Endometrial microvascular endothelial cells (primary cell): Measurements from ENCODE around the gene CTU1. TPM values are rescaled to one million over a fixed set of nuclear protein-coding genes. Genes with fewer than 3 reads are reported as not detected.

Experiments
- in situ Hi-C: cut with HindIII; loops from 2 replicates; pipeline ENCODE4 v1.10.0; 2017; ENCODE audit warnings: low sequenced_read_pairs, low pct_unique_long_range_greater_than_20kb; ENCODE audit errors: inconsistent ontology term
- total RNA-seq: library from RNA; depleted of rRNA; stranded (reverse); fragments of >200 nt; gene quantifications from one replicate; pipeline ENCODE4 v1.2.3, GENCODE V29; 2015; ENCODE audit errors: inconsistent ontology term

The CTU1 gene
- total RNA-seq, 1 donor from 2014 or later, result 21.6 TPM

DNA sequence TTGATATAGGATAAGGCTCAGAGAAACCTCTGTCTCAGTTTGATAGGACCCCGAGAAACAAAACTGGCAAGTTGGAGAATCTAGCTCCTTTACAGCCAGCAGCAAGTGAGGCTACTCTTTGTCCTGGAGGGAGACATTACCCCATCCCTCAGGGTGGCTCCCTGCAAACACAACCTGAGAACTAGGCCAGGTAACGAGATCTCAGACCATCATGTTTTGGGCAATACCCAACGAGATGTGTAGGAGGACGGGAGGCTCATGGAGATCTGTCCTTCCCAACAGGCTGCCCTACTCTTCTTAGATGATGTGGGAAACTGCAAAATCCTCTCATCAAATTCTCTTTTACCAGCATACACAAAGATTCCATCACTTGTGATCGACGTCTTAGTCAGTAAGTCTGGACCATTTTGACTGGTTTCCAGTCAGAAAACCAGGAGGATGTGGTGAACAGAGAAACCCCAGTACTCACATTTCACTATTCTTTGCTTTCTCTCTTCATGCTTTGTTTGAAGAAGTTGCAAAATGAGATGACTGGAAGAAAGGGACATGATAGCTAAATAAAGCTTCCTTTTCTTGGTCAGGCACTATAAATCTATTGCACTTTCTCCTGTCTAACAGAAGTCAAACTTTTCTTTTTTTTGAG, 6.0 kb upstream of the CTU1 start:
- in situ Hi-C loops, result no loop called here

DNA sequence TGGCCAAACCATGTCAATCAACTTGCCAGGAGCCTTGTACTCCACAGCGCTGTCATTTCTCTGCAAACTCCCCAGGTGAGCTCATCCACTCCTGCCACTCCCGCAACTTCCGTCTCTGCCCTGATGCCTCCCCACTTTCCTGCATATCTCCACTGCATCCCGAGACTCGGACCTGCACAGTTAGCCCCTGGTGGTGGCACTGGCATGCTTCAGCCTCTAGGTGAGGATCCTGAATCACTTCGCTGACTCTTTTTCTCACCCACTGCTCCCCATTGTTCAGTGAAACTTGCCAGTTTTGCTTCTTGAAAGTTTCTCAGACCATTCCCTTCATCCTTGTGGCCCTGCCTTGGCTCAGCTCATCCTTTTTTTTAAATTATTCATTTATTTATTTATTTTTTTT, 3.4 kb upstream of the CTU1 start:
- in situ Hi-C loops, result no loop called here

DNA sequence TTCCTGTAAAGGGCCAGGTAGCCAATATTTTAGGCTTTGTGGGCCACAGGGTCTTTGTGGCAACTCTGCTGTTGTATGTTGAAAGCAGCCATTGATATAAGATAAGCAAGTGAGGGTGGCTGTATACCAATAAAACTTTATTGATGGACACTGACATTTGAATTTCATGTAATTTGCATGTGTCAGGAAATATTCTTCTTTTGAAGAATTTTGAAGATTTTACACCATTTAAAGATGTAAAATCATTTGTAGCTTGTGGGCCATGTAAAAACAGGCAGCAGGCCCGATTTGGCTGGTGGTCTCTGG, 2.4 kb upstream of the CTU1 start:
- in situ Hi-C loops, result no loop called here

DNA sequence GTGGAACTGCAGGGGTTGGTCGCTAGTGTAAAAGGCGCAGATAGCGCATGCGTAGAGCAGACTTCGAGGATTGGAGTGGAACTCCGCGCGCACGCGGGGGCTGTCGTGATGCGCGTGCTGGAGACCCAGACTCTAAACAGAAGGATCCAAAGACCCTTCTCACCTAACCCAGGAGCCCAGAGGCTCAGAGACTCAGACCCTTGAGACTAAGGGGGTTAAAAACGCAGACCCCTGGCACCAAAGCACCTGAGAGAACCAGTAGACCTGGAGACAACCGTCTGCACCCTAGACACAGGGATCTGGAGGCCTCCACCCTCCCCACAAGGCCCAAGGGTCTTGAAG, 567 bp upstream of the CTU1 start:
- in situ Hi-C loops, result no loop called here

DNA sequence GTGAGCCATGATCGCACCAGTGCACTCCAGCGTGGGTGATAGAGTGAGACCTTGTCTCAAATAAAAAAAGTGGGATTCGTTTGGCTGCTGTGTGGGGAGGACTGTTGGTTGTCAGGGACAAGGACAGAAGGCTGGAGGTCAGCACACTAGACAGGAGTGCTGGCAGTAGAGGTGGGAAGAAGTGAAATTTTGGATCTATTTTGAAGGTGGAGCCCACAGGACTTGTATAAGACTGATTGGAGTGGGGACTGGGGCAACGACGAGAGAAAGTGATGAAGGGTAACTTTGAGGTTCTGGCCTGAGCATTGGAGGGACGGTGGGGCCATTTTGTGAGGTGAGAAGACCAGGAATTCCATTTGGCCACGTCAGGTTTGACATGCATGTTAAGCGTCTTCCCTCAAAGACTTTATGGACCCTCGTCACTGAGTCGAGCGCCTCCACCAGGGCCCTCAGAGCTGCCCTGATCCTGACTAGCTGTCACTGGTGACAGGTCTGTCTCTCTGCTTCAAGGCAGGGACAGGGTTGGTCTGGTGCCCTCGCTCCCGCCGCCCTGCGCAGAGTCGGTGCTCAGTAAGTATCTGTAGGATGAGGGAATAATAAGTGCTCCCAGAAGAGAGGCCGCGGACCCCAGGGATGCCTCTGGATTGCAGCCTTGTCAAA, 673 bp downstream of the CTU1 start:
- in situ Hi-C loops, result no loop called here

DNA sequence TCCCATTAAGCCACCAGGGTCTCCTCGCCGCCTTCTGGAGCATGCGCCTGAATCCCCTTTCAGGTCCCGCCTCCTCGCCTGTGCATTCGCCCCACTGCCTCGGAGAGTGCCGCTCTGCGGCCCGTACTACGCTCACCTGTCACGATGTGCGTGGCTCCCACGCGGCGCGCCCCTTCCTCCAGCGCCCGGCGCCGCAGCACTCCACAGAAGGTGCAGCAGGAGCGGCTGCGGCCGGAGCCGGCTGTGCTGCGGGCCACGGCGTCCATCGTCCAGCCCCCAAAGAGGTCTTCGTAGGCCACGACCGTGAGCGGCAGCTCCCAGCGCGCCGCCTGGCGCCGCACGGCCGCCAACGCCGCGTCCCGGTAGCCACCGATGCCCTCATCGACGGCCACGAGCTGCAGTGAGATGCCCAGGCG, 4.3 kb downstream of the CTU1 start:
- in situ Hi-C loops, result no loop called here

DNA sequence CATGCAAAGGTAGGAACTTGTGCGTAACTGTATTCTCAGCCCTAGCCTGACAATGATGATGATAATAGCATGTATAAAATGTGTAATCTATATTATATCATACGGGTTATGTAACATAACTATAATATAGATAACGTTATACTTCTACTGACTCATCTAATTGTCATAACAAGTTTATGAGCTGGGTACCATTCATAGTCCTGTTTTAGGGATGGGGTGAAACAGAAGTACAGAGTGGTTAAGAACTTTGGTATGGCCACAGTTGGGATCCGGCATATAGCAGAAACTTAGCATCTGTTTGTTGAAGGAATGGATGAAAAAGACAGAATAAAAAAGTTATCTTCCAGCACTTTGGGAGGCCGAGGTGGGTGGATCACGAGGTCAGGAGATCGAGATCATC, 5.2 kb downstream of the CTU1 start:
- in situ Hi-C loops, result no loop called here

DNA sequence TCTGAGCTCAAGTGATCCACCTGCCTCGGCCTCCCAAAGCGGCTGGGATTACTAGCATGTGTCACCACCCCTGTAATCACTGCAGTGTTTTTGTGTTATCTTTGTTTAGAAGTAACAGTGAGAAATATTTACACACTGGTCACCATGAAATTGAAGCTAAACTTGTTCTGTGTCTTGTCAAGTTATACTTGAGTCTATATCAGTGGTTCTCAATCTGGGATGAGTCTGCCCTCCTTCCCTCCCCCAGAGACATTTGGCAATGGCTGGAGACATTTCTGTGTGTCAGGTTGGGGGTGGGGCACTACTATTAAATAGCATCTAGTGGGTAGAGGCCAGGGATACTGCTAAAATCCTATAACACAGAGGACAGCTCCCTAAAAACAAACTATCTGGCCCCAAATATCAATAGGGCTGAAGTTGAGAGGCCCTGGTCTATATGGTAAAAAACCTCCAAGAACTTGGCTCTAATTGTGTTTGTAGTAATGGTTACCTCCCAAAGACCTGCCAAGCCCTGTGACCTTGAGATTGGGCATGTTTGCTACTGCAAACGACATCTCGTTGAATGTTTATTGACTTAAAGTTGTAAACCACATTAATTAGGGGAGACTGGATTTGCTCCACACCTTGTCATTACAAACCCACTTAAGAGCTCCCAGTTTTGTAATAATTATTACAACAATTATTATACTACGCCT, 6.9 kb downstream of the CTU1 start:
- in situ Hi-C loops, result no loop called here

DNA sequence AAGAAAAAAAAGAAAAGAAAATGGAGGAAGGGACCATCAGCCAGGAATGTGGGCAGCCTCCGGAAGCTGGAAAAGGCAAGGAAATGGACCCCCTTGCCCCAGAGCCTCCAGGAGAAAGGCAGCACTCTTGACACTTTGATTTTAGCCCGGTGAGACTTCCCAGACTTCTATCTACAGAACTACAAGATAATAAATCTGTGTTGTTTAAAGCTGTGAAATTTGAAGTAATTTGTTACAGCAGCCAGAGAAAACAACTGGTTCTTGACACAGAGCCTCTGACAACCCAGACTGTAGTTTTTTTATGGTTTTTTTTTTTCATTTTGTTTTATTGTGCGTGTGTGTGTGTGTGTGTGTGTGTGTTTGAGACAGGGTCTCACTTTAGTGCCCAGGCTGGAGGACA, 7.6 kb downstream of the CTU1 start:
- in situ Hi-C loops, result no loop called here

DNA sequence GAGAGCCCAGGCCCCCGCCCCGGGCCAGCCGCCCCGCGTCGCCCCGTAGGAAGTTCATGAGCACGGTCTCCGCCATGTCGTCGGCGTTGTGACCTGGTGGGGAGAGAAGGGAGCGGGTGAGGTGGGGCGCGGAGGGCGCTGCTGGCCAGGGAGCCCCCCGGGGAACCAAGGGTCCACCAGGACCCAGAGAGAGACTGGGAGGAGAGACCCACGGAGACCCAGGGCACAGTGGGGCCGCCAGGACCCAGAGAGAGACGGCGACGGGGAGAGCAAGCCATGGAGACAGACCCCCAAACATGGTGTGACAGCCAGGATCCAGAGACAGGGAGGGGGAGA, 9.2 kb downstream of the CTU1 start:
- in situ Hi-C loops, result no loop called here

DNA sequence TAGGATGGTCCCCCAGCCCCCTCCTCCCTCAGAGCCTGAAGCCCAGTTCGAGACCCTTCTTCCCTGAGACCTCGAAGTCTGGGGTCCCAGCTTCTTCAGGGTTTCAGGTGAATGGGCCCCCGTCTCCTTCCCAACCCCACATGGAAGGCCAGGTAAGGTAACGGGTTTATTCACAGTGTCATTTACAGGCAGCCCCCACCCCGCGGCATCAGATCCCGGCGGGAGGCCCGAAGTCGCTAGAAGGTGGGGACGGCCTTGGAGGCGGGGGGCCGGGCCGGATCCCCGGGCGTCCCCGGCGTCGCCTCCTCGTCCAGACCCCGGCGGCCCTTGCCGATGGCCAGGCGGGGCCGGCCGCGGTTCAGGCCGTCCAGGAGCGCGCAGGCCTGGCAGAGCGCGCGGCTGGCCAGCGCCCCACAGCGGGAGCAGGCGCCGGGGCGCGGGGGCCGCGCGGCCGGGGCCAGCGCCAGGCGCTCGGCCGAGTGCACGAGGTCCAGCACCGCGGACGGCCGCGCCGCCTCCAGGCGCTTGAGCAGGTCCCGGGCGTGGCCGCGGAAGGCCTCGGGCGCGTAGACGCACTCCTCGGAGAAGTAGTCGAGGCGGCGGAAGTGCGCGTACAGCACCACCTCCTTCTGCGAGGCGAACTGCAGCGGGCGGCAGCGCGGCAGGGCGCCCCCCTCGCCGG, 9.7 kb downstream of the CTU1 start:
- in situ Hi-C loops, result no loop called here

DNA sequence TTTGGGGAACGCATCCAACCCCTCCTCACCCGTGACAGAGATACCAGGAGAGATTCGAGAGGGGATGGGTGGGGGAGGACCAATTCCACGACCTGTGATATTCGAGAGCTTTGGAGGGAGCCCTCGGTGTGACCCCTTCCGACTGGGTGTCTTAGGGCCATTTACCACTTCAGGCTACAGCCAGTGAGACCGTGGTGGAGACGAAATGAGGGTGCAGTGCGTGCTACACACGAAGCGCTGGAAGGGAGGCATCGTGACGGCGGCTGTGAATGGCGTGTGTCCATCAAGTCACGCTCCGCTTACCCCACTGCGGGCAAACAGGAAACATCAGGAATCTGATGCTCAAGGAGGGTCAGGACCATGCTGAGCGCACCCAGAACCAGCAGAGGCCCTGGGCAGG, 10.4 kb downstream of the CTU1 start:
- in situ Hi-C loops, result no loop called here

DNA sequence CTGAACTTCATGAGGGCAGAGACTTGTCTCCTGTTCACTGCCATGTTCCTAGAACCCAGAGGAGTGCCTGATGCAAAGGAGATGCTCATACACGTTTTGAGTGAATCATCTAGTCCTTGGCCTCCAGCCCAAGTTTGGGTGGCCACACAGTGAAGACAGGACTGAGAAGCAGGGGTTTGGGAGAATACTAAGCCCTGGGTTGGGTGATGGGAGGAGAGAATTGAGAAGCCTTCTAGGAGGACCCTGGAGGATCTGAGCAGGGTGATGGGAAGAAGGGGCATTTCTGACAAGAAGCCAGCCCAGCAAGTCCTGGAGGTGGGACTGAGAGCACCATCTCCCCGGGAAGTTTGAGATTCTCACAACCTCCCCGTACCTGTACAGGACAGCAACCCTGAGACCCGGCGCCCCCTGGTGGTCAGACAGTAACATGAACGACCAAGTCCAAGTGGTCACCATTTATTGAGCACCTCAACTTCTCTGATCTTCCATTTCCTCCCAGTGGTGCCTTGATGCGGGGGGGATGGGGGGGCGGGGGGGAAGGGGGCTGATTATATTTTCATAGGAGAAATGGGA, 11.0 kb downstream of the CTU1 start:
- in situ Hi-C loops, result no loop called here

DNA sequence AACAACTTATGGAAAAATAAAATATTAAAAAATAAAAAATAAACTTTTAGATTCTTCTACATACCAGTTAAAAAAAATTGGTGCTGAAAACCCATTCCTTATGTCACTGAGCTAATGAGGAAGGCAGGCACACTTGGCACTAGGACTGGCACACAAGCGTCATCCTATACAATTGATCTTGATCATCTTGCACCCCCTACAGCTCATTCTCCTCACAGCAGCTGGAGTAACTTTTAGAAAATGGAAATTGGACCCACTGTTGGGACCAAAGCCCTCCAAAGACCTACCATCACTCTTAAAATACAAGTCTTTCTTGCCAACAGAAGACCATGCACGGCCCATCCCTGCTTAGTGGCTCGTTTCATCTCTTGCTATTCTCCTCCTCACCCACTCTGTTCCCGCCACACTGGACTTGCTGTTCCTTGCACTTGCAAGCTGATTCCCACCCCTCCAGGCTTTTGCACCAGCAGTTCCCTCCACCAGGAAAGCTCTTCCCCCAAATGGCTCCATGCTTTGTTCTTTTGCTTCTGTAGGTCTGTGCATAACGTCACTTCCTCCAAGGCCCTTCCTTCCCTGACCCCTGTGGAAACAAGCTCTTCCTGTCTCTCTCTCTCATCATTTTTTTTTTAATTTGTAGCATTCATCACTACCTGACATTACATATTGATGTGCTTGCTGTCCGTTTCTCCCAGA, 11.6 kb downstream of the CTU1 start:
- in situ Hi-C loops, result no loop called here

DNA sequence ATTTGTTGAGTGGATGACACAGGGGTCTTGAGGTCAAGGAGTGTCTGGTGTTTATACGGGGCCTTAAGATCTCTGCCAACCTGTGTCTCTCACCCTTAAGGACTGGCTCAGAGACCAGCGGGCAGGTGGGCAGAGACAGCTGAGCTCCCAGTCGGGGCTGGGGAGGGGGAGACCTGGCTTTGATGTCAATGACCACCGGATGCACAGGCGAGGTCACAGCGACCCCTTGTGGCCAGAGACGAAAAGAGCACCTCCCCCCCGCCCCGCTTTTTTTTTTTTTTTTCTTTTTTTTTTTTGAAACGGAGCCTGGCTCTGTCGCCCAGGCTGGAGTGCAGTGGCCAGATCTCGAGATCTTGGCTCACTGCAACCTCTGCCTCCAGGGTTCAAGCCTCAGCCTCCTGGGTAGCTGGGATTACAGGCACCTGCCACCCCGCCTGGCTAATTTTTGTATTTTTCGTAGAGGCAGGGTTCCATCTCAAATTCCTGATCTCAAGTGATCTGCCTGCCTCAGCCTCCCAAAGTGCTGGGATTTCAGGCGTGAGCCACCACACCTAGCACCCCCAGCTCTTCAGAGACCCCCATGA, 13.4 kb downstream of the CTU1 start:
- in situ Hi-C loops, result no loop called here

DNA sequence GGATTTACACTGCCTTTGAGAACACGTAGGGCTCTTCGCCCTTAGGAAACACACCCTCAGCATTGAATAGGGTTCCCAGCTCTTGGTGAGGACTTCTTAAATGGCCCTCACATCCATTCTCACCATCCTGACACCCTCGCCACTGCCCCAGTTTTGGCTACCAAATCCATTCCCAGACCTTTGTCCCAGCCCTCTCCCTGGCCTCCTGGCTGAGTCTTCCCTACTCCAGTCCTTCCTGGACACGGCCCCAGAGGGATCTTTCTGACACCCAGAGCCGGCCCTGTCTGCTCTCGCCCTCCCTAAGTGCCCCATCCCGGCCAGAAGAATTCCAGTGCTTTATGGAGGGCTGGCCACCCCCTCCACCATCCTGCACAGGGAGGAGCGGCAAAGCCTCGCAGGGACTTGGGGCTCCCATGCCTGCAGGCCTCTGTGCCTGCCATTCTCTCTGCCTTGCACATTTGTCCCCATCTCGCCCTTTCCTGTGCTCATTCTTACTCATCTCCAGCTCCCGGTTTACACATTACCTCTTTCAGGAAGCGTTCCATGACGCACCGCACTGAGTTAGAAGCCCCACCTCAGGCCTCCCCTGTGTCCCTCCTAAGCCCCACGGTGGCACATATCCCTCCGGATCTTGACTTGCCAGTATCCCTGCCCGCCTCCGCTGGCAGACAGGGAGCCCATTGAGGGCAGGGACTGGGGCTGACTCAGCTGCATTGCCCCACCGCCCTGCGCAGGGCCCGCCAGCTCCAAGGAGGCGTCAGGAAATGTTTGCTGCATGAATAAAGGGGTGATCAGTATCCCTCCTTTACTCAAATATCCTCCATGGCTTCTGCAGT, 14.5 kb downstream of the CTU1 start:
- in situ Hi-C loops, result no loop called here

DNA sequence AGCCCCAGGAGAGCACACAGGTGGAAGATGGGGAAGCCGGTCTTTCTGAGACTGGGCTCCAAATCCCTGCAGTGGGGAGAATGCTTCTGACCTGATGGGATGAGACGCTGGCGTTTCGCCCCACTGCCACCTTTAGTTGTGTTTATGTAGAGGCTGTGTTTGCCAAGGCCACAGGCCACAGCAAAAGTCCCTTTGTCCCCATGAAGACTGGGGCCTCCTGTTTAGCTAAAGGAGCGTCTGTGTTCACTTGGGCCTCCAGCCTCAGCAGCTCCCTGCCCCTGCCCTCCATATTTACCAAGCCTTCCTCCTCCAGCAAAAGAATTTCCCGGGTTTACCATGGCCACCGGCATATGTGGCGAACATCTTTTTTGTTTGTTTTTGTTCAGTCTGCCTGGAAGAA, 15.1 kb downstream of the CTU1 start:
- in situ Hi-C loops, result no loop called here
